Breast epithelium (tissue), 3 donors: ENCODE data around the gene PSMB9.

Experiments
- CTCF ChIP-seq, 3 donors: fragments of 450-650 bp; IDR thresholded peaks; one replicate each; pipeline ENCODE4 v1.5.1; 2016 to 2017; ENCODE audit warnings: antibody characterized with exemption in 3 of 3, mild to moderate bottlenecking in 3 of 3, moderate library complexity in 3 of 3
- POLR2A ChIP-seq: fragments of 450-650 bp; IDR thresholded peaks from one replicate; pipeline ENCODE4 v1.6.1; 2016; ENCODE audit warnings: antibody characterized with exemption, mild to moderate bottlenecking, moderate library complexity
- POLR2AphosphoS5 ChIP-seq, 3 donors: sonication (generic); formaldehyde crosslinking; IDR thresholded peaks; one replicate each; pipeline ENCODE4 v1.6.1; 2017; ENCODE audit warnings: antibody characterized with exemption in 3 of 3

GRCh38 chr6:32839356-32839755, 14.6 kb upstream of the PSMB9 start:
- TF ChIP-seq CTCF (IDR thresholded peaks at IDR 0.05) (no peak), POLR2AphosphoS5 (IDR thresholded peaks at IDR 0.05) (no peak), POLR2A (no peak)
